Measurements from ENCODE around the gene GBA2.

The GBA2 gene

DNA sequence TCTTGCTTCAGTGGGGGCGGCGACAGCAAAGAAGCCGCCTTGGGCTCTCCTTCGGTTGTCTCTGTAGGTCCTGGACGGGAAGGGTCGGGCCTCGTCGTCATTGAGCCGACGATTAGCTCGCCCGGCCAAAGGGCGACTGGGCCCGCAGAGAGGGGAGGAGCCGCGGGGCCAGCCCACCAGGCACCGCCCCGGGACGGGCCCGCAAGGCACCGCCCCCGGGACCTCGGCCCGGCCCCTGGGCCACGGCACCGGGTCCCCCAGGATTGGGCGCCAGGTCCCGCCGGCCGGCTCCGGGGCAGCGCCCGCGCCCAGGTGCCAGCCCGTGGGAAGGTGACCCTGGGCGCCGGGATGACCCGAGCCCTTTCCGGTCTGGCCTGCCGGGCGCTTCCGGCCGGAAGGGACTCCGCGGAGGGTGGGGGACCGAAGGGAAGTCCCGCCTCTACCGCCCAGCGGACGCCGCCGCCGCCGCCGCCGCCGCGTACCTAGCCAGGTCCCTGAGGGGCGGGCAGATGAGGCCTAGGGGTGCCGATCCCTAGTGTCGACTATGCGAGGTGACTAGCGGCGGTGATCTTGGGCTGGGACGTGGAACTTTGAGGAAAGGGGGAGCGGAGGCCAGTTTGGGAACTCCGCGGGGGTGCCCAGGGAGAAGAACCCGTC, at the start of gene GBA2, which contains the start of gene RGP1:
GBA2 (minus strand) TSS at position 371 of the 657 bp plus-strand sequence. CDS start 524 bp downstream, outside the sequence.
RGP1 (plus strand) TSS at position 430 of the 657 bp plus-strand sequence. CDS start 469 bp downstream, outside the sequence.
- no peak for TF ChIP-seq CTCF (IDR thresholded peaks at IDR 0.05)

GRCh38 chr9:35797311-35798109, 48.5 kb upstream of the GBA2 start:
- TF ChIP-seq CTCF (IDR thresholded peaks at IDR 0.05) = no peak

GRCh38 chr9:35795695-35796094, 46.7 kb upstream of the GBA2 start:
- no peak for TF ChIP-seq CTCF (IDR thresholded peaks at IDR 0.05)

DNA sequence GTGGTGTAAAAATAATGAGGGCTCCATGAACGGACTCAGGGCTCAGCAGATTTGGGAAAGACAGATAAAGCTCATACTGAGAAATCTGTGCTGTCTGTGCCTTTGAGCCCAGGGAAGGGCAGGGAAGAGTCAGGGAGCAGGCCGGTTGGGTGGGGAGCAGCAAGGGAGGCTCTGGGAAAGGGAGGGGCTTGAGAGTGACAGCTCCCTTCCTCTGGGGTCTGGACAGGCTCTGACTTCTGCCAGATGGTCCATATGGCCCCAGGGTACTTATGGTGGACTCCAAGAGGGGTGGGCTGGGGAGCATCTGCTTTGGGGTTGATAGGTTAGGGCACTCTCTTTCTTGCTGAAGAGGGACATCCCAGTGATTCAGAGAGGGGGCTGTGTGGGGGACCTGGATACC, 44.4 kb upstream of the GBA2 start:
- TF ChIP-seq CTCF (IDR thresholded peaks at IDR 0.05) = no peak

DNA sequence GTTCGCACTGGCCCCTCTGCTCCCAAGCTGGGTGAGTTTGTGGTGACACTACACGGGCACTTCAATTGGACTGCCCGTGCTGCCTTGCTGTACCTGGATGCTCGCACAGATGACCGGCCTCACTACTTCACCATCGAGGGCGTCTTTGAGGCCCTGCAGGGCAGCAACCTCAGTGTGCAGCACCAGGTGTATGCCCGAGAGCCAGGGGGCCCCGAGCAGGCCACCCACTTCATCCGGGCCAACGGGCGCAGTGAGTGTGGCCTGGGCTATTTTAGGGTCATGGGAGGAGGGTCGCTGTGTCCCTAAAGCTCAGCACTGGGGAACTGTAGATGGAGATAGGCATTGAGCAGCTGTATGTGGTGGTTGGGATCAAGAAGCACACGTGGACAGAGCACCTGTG, 43.8 kb upstream of the GBA2 start:
- TF ChIP-seq CTCF (IDR thresholded peaks at IDR 0.05) = no peak

- no peak for TF ChIP-seq CTCF (IDR thresholded peaks at IDR 0.05)
Observed at GRCh38 chr9:35792024-35792813, 43.2 kb upstream of the GBA2 start.

DNA sequence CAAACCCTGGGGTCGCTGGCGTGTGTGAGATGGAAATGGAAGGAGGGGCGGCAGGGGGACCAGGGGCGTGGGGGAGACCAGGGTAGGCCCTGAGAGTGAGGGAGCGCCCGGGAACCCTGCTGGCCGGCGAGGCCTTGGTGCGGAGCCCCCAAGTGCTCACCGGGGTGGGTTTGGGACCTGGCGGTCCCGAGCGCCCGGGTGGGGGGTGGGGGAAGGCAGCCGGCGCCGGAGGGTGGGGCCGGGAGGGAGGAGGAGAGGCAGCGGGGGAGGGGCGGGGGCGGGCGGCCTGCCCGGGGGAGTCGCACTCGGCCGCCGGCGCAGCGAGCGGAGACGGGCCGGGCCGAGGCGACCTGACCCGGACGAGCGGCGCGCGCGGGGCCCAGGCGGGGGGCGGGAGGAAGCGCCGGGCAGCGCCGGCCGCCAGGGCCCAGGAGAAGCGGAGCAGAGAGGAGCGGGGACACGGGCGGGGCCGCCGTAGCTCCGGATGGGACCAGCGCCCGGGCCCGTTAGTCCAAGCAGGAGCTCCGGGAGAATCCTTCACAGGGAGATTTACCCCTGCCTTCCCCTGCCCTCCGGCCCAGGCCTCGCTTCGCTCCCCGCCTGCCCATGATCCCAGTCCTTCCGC, 42.4 kb upstream of the GBA2 start, which contains the start of gene NPR2:
NPR2 (plus strand) TSS at position 295 of the 625 bp plus-strand sequence. CDS start 818 bp downstream, outside the sequence.
- TF ChIP-seq CTCF (IDR thresholded peaks at IDR 0.05) = no peak

Data from LNCAP (cell line).